ENCODE data around the gene KIAA0586. TPM values are rescaled to one million over a fixed set of nuclear protein-coding genes. Genes with fewer than 3 reads are reported as not detected.
A peak's percentile ranks its signal among the peaks of the same experiment; 100 is the strongest.
"Not testable (repeated sequence)": the region's sequence is repeated elsewhere in the genome, so short reads cannot be mapped to it uniquely, and the experiment has no call there.

Gene KIAA0586
- total RNA-seq, result 9.8 TPM
- long read RNA-seq, partial matches to known transcripts, result 5 of 7 reads
- long read RNA-seq, other reads (novel, unspliced or antisense), result 2 of 7 reads

GRCh38 chr14:58427281-58428117, at the start of gene KIAA0586, which contains the start of gene TIMM9:
Gene KIAA0586, plus strand, starts transcription at chr14:58427719. Its CDS starts 546 bp downstream, at chr14:58428265.
Gene TIMM9, minus strand, starts transcription at chr14:58427531. Its CDS starts 15,586 bp downstream, at chr14:58411945.
- ATAC-seq (ENCODE audit: poor library complexity) (peak; percentile 99), DNase-seq (peak; percentile 96)
- intact Hi-C loops (cut with DNase I), result no loop called here

GRCh38 chr14:58390830-58391229, 36.7 kb upstream of the KIAA0586 start:
- ATAC-seq (ENCODE audit: poor library complexity) (no peak), DNase-seq (no peak)
- intact Hi-C loops (cut with DNase I), result no loop called here

GRCh38 chr14:58395562-58395811, 32.0 kb upstream of the KIAA0586 start:
- intact Hi-C loops (cut with DNase I), result no loop called here
- ATAC-seq (ENCODE audit: poor library complexity) (no peak), DNase-seq (no peak)

GRCh38 chr14:58395812-58396788, 31.4 kb upstream of the KIAA0586 start, which contains the start of gene TOMM20L:
Gene TOMM20L, plus strand, starts transcription at chr14:58395930. Its CDS starts 28 bp downstream, at chr14:58395958.
- DNase-seq, result peak; percentile 87
- peak; percentile 98 for ATAC-seq (ENCODE audit: poor library complexity)
- intact Hi-C loops (cut with DNase I), result no loop called here

GRCh38 chr14:58397156-58397555, 30.4 kb upstream of the KIAA0586 start:
- ATAC-seq (ENCODE audit: poor library complexity) (no peak), DNase-seq (no peak)
- intact Hi-C loops (cut with DNase I), result no loop called here

DNA sequence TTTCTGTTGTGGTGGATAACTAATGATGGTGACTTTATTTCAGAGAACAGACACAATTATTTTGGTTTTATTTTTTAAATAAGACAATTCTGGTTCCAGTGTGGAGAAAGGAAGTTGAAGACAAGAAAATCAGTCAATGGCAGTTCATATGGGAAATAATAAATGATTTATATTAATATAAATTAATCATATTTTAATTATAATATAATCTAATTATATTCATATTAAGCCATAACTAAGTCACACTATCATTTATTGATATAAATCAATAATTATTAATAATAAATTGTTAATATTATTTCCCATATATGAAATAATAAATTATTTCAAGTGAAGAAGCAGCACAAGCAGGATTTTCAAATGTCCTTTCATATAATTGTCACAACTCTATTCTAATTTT, 29.0 kb upstream of the KIAA0586 start:
- intact Hi-C loops (cut with DNase I), result no loop called here

GRCh38 chr14:58398895-58399294, 28.6 kb upstream of the KIAA0586 start:
- ATAC-seq (ENCODE audit: poor library complexity) (no peak), DNase-seq (no peak)
- intact Hi-C loops (cut with DNase I), result no loop called here

More for the DNA sequence above, 29.0 kb upstream of the KIAA0586 start:
- no peak for DNase-seq
- no peak for ATAC-seq (ENCODE audit: poor library complexity)

- ATAC-seq (ENCODE audit: poor library complexity) (no peak), DNase-seq (no peak)
- intact Hi-C loops (cut with DNase I), result no loop called here
Observed at GRCh38 chr14:58401587-58401986, 25.9 kb upstream of the KIAA0586 start.

- ATAC-seq (ENCODE audit: poor library complexity), result no peak
- intact Hi-C loops (cut with DNase I), result no loop called here
- no peak for DNase-seq
Observed at GRCh38 chr14:58408681-58409215, 18.8 kb upstream of the KIAA0586 start.

DNA sequence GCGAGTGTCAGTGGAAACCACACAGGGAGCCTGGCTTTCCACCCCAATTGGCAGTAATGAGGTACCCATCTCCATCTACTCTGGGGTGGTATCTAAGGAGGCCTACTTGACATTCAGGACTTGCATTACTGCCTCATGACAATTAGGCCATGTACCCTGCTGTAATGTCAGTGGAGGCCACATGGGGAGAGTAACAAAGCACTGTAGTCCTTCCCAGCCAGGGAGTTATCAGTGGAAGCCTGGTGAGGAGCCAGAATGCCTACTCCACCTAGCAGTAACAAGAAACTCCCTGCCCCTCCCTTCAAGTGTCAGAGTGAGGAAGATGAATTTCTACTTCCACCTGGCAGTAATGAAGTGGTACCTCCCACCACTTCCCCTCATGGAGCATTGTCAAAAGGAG, 12.7 kb upstream of the KIAA0586 start:
- intact Hi-C loops (cut with DNase I), result no loop called here
- ATAC-seq (ENCODE audit: poor library complexity), result peak; percentile 49

DNA sequence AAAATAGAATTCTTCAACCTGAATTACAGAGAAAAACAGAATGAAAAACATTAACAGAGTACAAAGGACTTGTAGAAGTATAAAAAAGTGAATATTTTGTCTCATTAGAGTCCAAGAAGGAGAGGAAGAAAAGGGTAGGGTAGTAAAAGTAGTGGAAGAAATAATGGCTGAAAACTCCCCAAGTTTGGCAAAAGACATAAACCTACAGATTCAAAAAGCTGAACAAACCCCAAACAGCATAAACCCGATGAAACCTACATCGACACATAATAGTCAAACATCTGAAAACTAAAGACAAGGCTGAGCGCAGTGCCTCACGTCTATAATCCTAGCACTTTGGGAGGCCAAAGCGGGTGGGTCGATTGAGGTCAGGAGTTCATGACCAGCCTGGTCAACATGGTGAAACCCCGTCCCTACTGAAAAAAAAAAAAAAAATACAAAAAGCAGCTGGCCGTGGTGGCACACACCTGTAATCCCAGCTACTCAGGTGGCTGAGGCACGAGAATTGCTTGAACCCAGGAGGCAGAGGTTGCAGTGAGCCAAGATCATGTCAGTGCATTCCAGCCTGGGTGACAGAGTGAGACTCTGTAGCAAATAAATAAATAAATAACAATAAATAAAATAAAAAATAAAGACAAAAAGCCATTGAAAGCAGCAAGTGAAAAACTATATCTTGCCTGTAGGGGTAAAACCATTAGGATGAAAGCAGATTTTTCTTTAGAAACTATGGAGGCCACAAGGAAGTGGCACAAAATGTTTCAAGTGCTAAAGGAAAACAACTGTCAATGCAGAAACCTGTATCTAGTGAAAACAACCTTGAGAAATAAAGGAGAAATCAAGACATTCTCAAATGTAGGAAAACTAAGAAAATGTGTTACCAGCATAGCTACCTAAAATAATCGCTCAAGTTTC, 11.6 kb upstream of the KIAA0586 start:
- ATAC-seq (ENCODE audit: poor library complexity), result no peak
- no peak for DNase-seq
- intact Hi-C loops (cut with DNase I), result no loop called here

More for the DNA sequence above, 12.7 kb upstream of the KIAA0586 start:
- no peak for DNase-seq

DNA sequence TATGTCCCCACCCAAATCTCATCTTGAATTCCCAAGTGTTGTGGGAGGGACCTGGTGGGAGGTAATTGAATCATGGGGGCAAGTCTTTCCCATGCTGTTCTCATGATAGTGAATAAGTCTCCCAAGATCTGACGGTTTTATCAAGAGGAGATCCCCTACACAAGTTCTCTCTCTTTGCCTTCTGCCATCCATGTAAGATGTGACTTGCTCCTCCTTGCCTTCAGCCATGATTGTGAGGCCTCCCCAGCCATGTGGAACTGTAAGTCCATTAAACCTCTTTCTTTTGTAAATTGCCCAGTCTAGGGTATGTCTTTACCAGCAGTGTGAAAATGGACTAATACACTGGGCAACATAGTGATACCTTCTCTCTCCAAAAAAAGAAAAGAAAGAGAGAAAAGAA, 10.6 kb upstream of the KIAA0586 start:
- intact Hi-C loops (cut with DNase I), result not testable (repeated sequence)

DNA sequence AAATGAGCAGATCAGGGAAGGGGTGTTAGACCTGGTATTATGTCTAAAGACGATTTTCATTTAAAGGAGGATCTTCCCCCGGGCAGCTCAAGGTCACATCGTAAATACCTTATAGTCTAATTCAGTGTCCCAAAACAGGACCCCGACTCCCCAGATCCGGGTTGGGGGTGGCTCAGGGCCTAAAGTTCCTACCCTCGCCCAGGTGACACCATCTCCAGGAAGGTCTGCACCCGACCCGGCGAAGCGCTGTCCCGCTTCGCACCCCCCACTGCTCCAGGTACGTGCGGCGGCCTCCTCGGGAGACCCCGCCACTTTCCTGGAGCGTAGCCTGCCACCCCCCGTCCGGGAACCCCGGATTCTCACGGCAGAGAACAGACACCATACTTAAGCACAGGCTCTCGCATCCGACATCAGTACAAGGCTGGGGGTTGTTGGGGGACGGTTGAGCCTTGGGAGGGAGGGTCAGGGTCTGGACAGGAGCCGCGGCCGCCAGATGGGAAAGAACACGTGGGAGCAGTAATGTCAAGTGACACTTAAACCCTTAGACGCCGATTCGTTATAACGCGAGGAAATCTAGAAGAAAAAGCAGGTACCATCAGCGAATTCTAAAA, 744 bp upstream of the KIAA0586 start:
- DNase-seq (peak; percentile 75), ATAC-seq (ENCODE audit: poor library complexity) (peak; percentile 88)
- intact Hi-C loops (cut with DNase I), result no loop called here

More for the DNA sequence above, 10.6 kb upstream of the KIAA0586 start:
- ATAC-seq (ENCODE audit: poor library complexity); DNase-seq: not testable (repeated sequence)

GRCh38 chr14:58428118-58428683, 682 bp downstream of the KIAA0586 start:
- ATAC-seq (ENCODE audit: poor library complexity), result peak; percentile 41
- DNase-seq, result no peak
- intact Hi-C loops (cut with DNase I), result no loop called here

- no peak for ATAC-seq (ENCODE audit: poor library complexity)
- intact Hi-C loops (cut with DNase I), result no loop called here
- no peak for DNase-seq
Observed at GRCh38 chr14:58430156-58430555, 2.6 kb downstream of the KIAA0586 start.

GRCh38 chr14:58439476-58439875, 12.0 kb downstream of the KIAA0586 start:
- DNase-seq (no peak), ATAC-seq (ENCODE audit: poor library complexity) (no peak)
- intact Hi-C loops (cut with DNase I), result no loop called here

DNA sequence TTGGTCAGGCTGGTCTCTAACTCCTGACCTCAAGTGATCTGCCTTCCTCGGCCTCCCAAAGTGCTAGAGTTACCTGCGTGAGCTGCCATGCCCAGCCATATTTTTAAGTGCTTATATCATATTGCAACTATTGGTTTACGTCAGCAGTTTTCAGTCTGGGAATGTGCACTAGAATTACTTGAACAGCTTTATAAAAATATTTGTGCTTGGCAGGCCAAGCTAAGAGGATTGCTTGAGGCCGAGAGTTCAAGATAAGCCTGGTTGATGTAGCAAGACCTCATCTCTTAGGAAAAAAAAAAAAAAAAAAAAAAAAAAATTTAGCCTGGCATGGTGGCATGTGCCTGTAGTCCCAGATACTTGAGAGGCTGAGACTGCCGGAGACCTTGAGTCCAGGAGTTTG, 17.1 kb downstream of the KIAA0586 start:
- ATAC-seq (ENCODE audit: poor library complexity) (no peak), DNase-seq (no peak)
- intact Hi-C loops (cut with DNase I), result no loop called here
